Stimulated activated CD8-positive, alpha-beta memory T cell treated with anti-CD3 and anti-CD28 coated beads, Interleukin-15, amount 100 ng/mL, for 48 hours (primary cell): ENCODE measurements around the gene ZNF230.
A peak's percentile ranks its signal among the peaks of the same experiment; 100 is the strongest.

Experiments used
- DNase-seq, 2 donors: peaks; one replicate each; pipeline ENCODE4 v3.0.0-alpha.2; 2020; ENCODE audit warnings: low read depth in 2 of 2

ZNF230 gene

GRCh38 chr19:44002566-44003460 is at the start of gene ZNF230:
Gene ZNF230, plus strand, starts transcription at chr19:44002957. Its CDS starts 4,122 bp downstream, at chr19:44007079.
- DNase-seq, result peak; percentile 72 to 79

DNA sequence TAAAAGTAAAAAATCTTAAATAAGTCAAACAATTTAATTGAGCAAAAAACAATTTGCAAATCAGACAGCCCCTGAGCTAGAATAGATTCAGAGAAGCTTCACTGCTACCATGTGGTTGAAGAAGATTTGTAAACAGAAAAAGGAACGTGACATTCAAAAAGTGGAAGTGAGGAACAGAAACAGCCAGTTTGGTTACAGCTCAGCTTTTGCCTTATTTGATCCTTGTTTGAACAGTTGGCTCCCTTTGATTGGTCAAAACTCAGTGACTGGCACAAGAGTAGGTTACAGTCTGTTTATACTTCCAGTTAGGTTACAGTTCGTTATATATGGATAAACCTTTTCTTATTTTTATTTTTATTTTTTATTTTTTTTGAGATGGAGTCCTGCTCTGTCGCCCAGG is 45.9 kb upstream of the ZNF230 start:
- DNase-seq, result no peak

- DNase-seq, result no peak
Observed at GRCh38 chr19:43957891-43958290, 44.9 kb upstream of the ZNF230 start.

- DNase-seq, result no peak
Observed at GRCh38 chr19:43960411-43960810, 42.3 kb upstream of the ZNF230 start.

DNA sequence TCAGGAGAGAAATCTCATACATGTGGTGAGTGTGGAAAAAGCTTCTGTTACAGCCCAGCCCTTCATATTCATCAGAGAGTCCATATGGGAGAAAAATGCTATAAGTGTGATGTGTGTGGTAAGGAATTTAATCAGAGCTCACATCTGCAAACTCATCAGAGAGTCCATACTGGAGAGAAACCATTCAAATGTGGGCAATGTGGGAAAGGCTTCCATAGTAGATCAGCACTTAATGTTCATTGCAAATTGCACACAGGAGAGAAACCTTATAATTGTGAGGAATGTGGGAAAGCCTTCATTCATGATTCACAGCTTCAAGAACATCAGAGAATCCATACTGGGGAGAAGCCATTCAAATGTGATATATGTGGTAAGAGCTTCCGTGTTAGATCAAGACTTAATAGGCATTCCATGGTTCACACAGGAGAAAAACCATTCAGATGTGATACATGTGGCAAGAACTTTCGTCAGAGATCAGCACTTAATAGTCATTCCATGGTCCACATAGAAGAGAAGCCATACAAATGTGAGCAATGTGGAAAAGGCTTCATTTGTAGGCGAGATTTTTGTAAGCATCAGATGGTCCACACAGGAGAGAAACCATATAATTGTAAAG is 36.6 kb upstream of the ZNF230 start:
- DNase-seq, result no peak

DNA sequence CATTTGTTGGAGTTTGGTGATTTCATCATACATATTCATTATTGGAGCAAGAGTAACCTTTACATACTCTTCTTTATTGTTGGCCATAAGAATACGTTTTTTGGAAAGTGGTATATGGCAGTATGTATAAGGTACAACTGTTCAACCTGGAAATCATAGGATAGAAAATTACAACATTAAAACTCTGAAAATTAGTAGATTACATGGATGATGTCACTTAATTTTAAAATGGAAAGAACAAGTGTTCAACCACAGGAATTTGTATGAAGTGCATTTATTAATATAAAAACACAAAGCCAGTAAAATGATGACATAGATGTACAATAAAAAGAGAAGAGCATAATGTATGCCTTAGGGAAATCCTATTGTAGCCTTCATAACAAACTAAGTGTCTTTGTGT is 26.0 kb upstream of the ZNF230 start:
- DNase-seq, result no peak

GRCh38 chr19:43983544-43983911 is 19.2 kb upstream of the ZNF230 start:
- no peak for DNase-seq

- DNase-seq, result peak; percentile 57 to 61
Observed at GRCh38 chr19:43983912-43984686, 18.7 kb upstream of the ZNF230 start, which contains the start of gene ZNF155. Gene ZNF155, plus strand, starts transcription at chr19:43984188. Its CDS starts 4,356 bp downstream, at chr19:43988544.

DNA sequence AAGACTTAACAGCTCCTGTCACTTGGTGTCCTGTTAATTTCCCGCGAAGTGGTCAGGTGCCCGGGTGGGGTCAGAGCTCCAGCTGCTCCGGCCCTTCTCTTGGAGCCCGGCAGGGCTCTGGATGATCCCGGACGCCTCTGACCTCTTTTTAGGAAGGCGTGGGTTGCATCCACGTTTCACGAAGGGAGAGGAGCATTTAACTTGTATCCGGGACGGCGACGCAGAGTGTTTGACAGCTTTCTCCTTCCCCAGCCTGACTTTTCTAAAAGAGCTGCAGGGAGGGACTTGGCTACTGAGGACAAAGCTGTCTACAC is 18.1 kb upstream of the ZNF230 start:
- DNase-seq, result no peak

DNA sequence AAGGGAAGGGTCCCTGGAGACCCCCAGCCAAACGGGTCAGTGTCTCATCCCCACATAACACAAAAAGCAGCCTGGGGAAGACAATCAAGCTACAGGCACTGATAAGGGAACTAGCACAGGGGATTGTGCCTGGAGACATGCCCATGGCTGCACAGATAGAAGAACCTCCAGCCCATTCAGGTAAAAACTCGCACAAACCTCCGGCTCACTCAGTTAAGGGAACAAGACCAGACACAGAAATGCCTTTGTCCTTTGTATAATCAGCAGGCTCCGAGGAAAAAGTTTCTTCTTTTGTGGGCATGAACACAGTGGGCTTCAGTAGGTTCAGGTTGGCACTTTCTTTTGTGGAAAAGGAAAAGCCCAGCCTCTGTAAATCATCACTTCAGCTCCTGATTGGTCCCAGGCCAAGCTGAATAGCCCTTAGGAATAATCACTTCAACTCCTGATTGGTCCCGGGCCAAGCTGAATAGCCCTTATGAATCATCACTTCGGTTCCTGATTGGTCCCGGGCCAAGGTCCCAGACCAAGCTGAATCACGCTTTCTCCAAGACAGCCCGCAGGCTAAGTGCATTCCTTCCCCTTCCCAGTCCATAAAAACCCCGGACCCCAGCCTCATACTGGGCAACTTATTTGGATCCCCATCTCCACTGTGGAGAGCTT is 5.0 kb upstream of the ZNF230 start:
- no peak for DNase-seq

DNA sequence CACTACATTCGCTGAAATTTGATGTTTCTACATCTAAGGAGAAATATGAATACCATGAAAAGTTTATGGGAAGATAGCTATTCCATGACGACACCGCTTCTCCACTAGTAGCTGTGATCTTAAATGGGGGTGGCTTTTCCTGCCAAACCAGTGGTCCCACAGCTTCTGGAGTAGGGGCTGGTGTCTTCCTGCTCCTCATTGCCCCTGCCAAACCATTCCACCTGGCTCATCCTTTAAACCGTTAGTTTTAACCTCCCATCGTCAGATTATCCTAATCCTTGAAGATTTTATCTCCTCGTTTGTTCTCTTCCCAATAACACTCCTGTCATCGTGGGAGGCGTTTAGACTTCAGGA is 568 bp upstream of the ZNF230 start:
- DNase-seq, result no peak

GRCh38 chr19:44003461-44004009 is 778 bp downstream of the ZNF230 start:
- DNase-seq, result no peak

DNA sequence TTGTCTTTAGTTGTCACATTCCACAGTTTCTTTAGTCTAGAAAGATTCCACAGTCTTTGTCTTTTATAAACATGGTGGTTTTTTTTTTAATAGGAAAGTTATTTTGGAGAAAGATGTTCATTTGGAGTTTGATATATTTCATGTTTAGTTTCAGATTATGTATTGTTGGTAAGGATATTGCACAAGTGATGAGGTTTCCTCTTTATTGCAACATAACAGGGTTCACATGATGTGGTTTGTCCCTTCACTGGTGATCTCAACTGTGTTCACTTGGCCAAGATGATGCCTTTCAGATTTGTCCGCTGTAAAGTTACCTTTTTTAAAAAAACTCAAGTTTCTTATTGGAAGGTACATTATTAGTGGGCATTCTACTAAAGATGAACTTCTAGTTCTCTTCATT is 3.2 kb downstream of the ZNF230 start:
- no peak for DNase-seq

DNA sequence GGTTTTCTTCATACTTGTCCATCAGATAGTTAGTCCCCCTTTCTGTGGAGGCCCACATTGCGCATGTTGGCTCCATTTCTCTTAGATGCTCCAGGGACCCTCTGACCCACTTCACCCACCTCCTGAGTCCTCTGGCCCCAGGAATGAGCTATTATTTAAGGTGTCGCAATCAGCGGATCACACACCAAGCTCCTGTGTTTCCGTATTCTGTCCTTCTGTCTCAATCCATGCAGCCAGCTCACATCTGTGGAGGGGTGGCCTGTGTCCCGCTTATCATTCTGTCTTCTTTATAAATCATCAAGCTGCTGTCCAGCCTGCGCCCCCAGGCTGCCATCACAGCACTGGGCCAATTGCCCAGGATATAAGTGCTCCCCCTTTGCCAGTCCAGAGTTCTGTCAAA is 4.7 kb downstream of the ZNF230 start:
- DNase-seq, result no peak

- no peak for DNase-seq
Observed at GRCh38 chr19:44010468-44010867, 7.7 kb downstream of the ZNF230 start.

DNA sequence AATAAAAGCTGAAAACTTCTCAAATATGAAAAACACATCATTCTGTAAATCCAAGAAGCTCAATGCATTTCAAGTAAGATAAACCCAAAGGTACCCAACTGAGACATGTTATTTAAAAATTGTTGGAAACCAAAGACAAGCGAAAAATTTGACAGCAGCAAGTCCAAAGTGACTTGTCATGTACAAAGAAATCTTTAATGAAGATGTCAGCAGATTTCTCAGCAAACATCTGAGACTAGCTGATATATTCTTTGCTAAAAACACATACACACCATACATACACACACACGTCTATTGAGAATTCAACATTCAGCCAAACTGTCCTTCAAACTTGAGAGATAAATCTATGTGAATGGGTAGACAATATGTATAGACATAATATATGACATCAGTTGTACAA is 16.7 kb downstream of the ZNF230 start:
- no peak for DNase-seq

GRCh38 chr19:44021221-44021620 is 18.5 kb downstream of the ZNF230 start:
- DNase-seq, result no peak

GRCh38 chr19:44024900-44025216 is 22.1 kb downstream of the ZNF230 start:
- DNase-seq, result no peak

- DNase-seq, result peak; percentile 58 to 67
Observed at GRCh38 chr19:44025217-44025936, 22.6 kb downstream of the ZNF230 start, which contains the start of gene ZNF222. Gene ZNF222, plus strand, starts transcription at chr19:44025379. Its CDS starts 58 bp downstream, at chr19:44025437.

GRCh38 chr19:44026622-44027021 is 23.9 kb downstream of the ZNF230 start:
- DNase-seq, result no peak

DNA sequence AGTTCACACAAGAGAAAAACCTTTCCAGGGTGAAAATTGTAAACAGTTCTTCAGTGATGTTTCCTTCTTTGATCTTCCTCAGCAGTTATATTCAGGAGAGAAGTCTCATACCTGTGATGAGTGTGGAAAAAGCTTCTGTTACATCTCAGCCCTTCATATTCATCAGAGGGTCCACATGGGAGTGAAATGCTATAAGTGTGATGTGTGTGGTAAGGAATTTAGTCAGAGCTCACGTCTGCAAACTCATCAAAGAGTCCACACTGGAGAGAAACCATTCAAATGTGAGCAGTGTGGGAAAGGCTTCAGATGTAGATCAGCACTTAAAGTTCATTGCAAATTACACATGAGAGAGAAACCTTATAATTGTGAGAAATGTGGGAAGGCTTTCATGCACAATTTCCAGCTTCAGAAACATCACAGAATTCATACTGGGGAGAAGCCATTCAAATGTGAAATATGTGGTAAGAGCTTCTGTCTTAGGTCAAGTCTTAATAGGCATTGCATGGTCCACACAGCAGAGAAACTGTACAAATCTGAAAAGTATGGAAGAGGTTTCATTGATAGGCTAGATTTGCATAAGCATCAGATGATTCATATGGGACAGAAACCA is 29.3 kb downstream of the ZNF230 start:
- DNase-seq, result no peak
